KMS-11 (cell line): Measurements from ENCODE around the gene KANSL1.
"Not testable (repeated sequence)": the region's sequence is repeated elsewhere in the genome, so short reads cannot be mapped to it uniquely, and the experiment has no call there.

ENCODE experiments used
- H2AFZ ChIP-seq: fragments of 200-600 bp; sonication (generic); 2 replicates; pipeline ENCODE4 v1.6.1; 2016; ENCODE audit warnings: antibody characterized with exemption, mixed run types, low read depth
- H3K27ac ChIP-seq: fragments of 200-600 bp; sonication (generic); 2 replicates; pipeline ENCODE4 v1.6.1; 2016; ENCODE audit warnings: mild to moderate bottlenecking, mixed run types
- H3K27me3 ChIP-seq: fragments of 200-600 bp; sonication (generic); 2 replicates; pipeline ENCODE4 v1.6.1; 2017; ENCODE audit warnings: mild to moderate bottlenecking, low read depth, mixed run types, moderate library complexity; ENCODE audit not compliant: insufficient read depth
- H3K36me3 ChIP-seq: fragments of 200-600 bp; sonication (generic); 2 replicates; pipeline ENCODE4 v1.6.1; 2017; ENCODE audit warnings: mild to moderate bottlenecking, mixed run types; ENCODE audit not compliant: insufficient read depth
- H3K4me1 ChIP-seq: fragments of 200-600 bp; sonication (generic); 2 replicates; pipeline ENCODE4 v1.6.1; 2016; ENCODE audit warnings: mild to moderate bottlenecking, low read depth, mixed run types; ENCODE audit not compliant: poor library complexity, severe bottlenecking
- H3K4me2 ChIP-seq: fragments of 200-600 bp; sonication (generic); 2 replicates; pipeline ENCODE4 v1.7.0; 2016; ENCODE audit warnings: mild to moderate bottlenecking, mixed run types
- H3K4me3 ChIP-seq: fragments of 200-600 bp; sonication (generic); IDR thresholded peaks from 2 replicates; pipeline ENCODE4 v1.6.1; 2017; ENCODE audit warnings: low read depth, low read length, mixed read lengths; ENCODE audit not compliant: insufficient read depth
- H3K79me2 ChIP-seq: fragments of 200-600 bp; sonication (generic); 2 replicates; pipeline ENCODE4 v1.6.1; 2016; ENCODE audit warnings: low read depth, mixed run types; ENCODE audit not compliant: insufficient read depth
- H3K9ac ChIP-seq: fragments of 200-600 bp; sonication (generic); 2 replicates; pipeline ENCODE4 v1.6.1; 2016; ENCODE audit warnings: mild to moderate bottlenecking, mixed run types
- H4K20me1 ChIP-seq: fragments of 200-600 bp; sonication (generic); 2 replicates; pipeline ENCODE4 v1.6.1; 2016; ENCODE audit warnings: mild to moderate bottlenecking, mixed run types; ENCODE audit not compliant: insufficient read depth
- CTCF ChIP-seq: fragments of 200-600 bp; sonication (generic); conservative IDR thresholded peaks from 2 replicates; pipeline ENCODE4 v1.6.1; 2017; ENCODE audit warnings: low read depth, mild to moderate bottlenecking, antibody characterized with exemption, low read length, moderate library complexity, mixed read lengths

KANSL1 gene

GRCh38 chr17:46010597-46011186 lies 182.5 kb downstream of the KANSL1 start:
- no peak overlapping the region for H3K4me2 ChIP-seq
- H3K27me3 ChIP-seq = no peaks in the 10 kb centered on the region
- H3K4me1 ChIP-seq = no peaks in the 10 kb centered on the region
- TF ChIP-seq CTCF = no peak
- no peaks in the 10 kb centered on the region for H4K20me1 ChIP-seq
- no peak overlapping the region for H2AFZ ChIP-seq
- no peak overlapping the region for H3K4me3 ChIP-seq
- H3K9ac ChIP-seq = no peak overlapping the region
- H3K36me3 ChIP-seq = no peaks in the 10 kb centered on the region
- H3K79me2 ChIP-seq = no peaks in the 10 kb centered on the region
- H3K27ac ChIP-seq = no peak overlapping the region

GRCh38 chr17:46009681-46010596 lies 183.3 kb downstream of the KANSL1 start:
- H3K79me2 ChIP-seq = no peaks in the 10 kb centered on the region
- no peaks in the 10 kb centered on the region for H3K4me1 ChIP-seq
- H3K27ac ChIP-seq = no peak overlapping the region
- no peak overlapping the region for H3K4me3 ChIP-seq
- no peaks in the 10 kb centered on the region for H4K20me1 ChIP-seq
- no peak overlapping the region for H2AFZ ChIP-seq
- no peak overlapping the region for H3K9ac ChIP-seq
- TF ChIP-seq CTCF = no peak
- no peaks in the 10 kb centered on the region for H3K27me3 ChIP-seq
- H3K36me3 ChIP-seq = no peaks in the 10 kb centered on the region
- no peak overlapping the region for H3K4me2 ChIP-seq

- Histone ChIP-seq H3K79me2 (no peaks in the 10 kb centered on the region), H3K4me3 (no peak overlapping the region), H3K36me3 (no peaks in the 10 kb centered on the region), H2AFZ (no peak overlapping the region), H4K20me1 (no peaks in the 10 kb centered on the region), H3K9ac (no peak overlapping the region), H3K4me2 (no peak overlapping the region), H3K27me3 (no peaks in the 10 kb centered on the region), H3K27ac (no peak overlapping the region), H3K4me1 (no peaks in the 10 kb centered on the region)
- no peak for TF ChIP-seq CTCF
Measured at GRCh38 chr17:46008591-46008990, 184.6 kb downstream of the KANSL1 start.

GRCh38 chr17:46007461-46007965 lies 185.7 kb downstream of the KANSL1 start:
- H2AFZ ChIP-seq = no peak overlapping the region
- H3K36me3 ChIP-seq = no peaks in the 10 kb centered on the region
- H3K4me1 ChIP-seq = peaks cover 6% of the 10 kb centered on the region
- H3K4me2 ChIP-seq = no peak overlapping the region
- no peak for TF ChIP-seq CTCF
- H3K9ac ChIP-seq = no peak overlapping the region
- no peaks in the 10 kb centered on the region for H4K20me1 ChIP-seq
- H3K27me3 ChIP-seq = no peaks in the 10 kb centered on the region
- no peak overlapping the region for H3K27ac ChIP-seq
- H3K79me2 ChIP-seq = no peaks in the 10 kb centered on the region
- no peak overlapping the region for H3K4me3 ChIP-seq

GRCh38 chr17:46006082-46006481 lies 187.1 kb downstream of the KANSL1 start:
- not testable (repeated sequence) for H4K20me1 ChIP-seq, H3K4me3 ChIP-seq, H3K27ac ChIP-seq, H3K4me2 ChIP-seq, H3K79me2 ChIP-seq, H3K4me1 ChIP-seq, H3K27me3 ChIP-seq, H3K36me3 ChIP-seq, H3K9ac ChIP-seq, H2AFZ ChIP-seq
